ENCODE data around the gene ATP4A. TPM values are rescaled to one million over a fixed set of nuclear protein-coding genes. Genes with fewer than 3 reads are reported as not detected.

The ATP4A gene
- total RNA-seq, 1 experiment from 2014 or later = not detected

Other genes starting within 250 kb of the ATP4A start
- 0.28 TPM in 1 of 2 replicates, not detected in the other for gene CD22, start 234.5 kb downstream of the ATP4A start, total RNA-seq (2014; rRNA removed; shearing (Covaris generic))
- not detected in 2 replicates for gene FFAR1, start 215.8 kb downstream of the ATP4A start, total RNA-seq (2014; rRNA removed; shearing (Covaris generic))
- gene FFAR3, start 205.2 kb downstream of the ATP4A start, total RNA-seq (2014; rRNA removed; shearing (Covaris generic)) = not detected in 2 replicates
- not detected in 2 replicates for gene GPR42, start 192.6 kb downstream of the ATP4A start, total RNA-seq (2014; rRNA removed; shearing (Covaris generic))
- gene FFAR2, start 115.4 kb downstream of the ATP4A start, total RNA-seq (2014; rRNA removed; shearing (Covaris generic)) = 0.08 and 0.33 TPM in 2 replicates
- gene KRTDAP, start 73.2 kb downstream of the ATP4A start, total RNA-seq (2014; rRNA removed; shearing (Covaris generic)) = not detected in 2 replicates
- 7.0 and 8.6 TPM in 2 replicates for gene DMKN, start 50.0 kb downstream of the ATP4A start, total RNA-seq (2014; rRNA removed; shearing (Covaris generic))
- not detected in 2 replicates for gene SBSN, start 35.3 kb downstream of the ATP4A start, total RNA-seq (2014; rRNA removed; shearing (Covaris generic))
- not detected in 2 replicates for gene GAPDHS, start 30.2 kb downstream of the ATP4A start, total RNA-seq (2014; rRNA removed; shearing (Covaris generic))
- gene TMEM147, start 18.0 kb downstream of the ATP4A start, total RNA-seq (2014; rRNA removed; shearing (Covaris generic)) = 184 and 206 TPM in 2 replicates
- gene PMIS2, start 22.5 kb upstream of the ATP4A start, total RNA-seq (2014; rRNA removed; shearing (Covaris generic)) = not detected in 2 replicates
- 71.8 and 75.9 TPM in 2 replicates for gene HAUS5, start 49.1 kb upstream of the ATP4A start, total RNA-seq (2014; rRNA removed; shearing (Covaris generic))
- 218 and 225 TPM in 2 replicates for gene RBM42, start 65.4 kb upstream of the ATP4A start, total RNA-seq (2014; rRNA removed; shearing (Covaris generic))
- gene ETV2, start 78.1 kb upstream of the ATP4A start, total RNA-seq (2014; rRNA removed; shearing (Covaris generic)) = 2.0 and 3.5 TPM in 2 replicates
- 846 and 847 TPM in 2 replicates for gene COX6B1, start 84.7 kb upstream of the ATP4A start, total RNA-seq (2014; rRNA removed; shearing (Covaris generic))
- gene UPK1A, start 102.9 kb upstream of the ATP4A start, total RNA-seq (2014; rRNA removed; shearing (Covaris generic)) = not detected in 2 replicates
- not detected in 2 replicates for gene ZBTB32, start 140.9 kb upstream of the ATP4A start, total RNA-seq (2014; rRNA removed; shearing (Covaris generic))
- 29.3 and 30.9 TPM in 2 replicates for gene KMT2B, start 154.3 kb upstream of the ATP4A start, total RNA-seq (2014; rRNA removed; shearing (Covaris generic))
- gene IGFLR1, start 178.8 kb upstream of the ATP4A start, total RNA-seq (2014; rRNA removed; shearing (Covaris generic)) = 10.0 and 13.4 TPM in 2 replicates
- 20.0 and 20.9 TPM in 2 replicates for gene U2AF1L4, start 181.8 kb upstream of the ATP4A start, total RNA-seq (2014; rRNA removed; shearing (Covaris generic))
- gene PSENEN, start 182.0 kb upstream of the ATP4A start, total RNA-seq (2014; rRNA removed; shearing (Covaris generic)) = 76.2 and 77.0 TPM in 2 replicates
- 13.8 and 15.5 TPM in 2 replicates for gene LIN37, start 184.9 kb upstream of the ATP4A start, total RNA-seq (2014; rRNA removed; shearing (Covaris generic))
- gene HSPB6, start 193.4 kb upstream of the ATP4A start, total RNA-seq (2014; rRNA removed; shearing (Covaris generic)) = not detected in 2 replicates
- 17.2 and 21.3 TPM in 2 replicates for gene PROSER3, start 194.5 kb upstream of the ATP4A start, total RNA-seq (2014; rRNA removed; shearing (Covaris generic))
- gene ARHGAP33, start 211.9 kb upstream of the ATP4A start, total RNA-seq (2014; rRNA removed; shearing (Covaris generic)) = 4.0 and 57.4 TPM in 2 replicates
- gene PRODH2, start 249.2 kb upstream of the ATP4A start, total RNA-seq (2014; rRNA removed; shearing (Covaris generic)) = not detected in 2 replicates